ENCODE data around the gene SEC61B.

SEC61B gene

DNA sequence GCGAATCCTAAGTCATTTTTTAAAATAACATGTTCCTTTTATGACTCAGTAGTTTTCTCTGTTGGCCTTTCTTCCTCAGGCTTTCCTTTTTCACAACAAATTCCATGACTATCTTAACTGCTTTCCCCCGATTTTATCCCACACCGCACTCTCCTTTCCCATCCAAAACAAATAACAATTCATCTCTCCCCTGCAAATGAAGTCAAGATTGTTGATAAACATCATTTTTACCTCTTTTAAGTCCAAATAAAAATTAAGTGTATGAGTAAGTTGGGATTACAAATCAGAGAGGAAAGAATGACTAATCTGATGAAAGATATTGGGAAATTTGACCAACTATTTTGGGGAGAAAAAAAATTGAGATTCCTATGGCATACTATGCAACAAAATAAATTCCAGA lies 47.3 kb downstream of the SEC61B start:
- peak; percentile 66 to 72 for DNase-seq (ENCODE audit: low read depth in 2 of 2)

DNA sequence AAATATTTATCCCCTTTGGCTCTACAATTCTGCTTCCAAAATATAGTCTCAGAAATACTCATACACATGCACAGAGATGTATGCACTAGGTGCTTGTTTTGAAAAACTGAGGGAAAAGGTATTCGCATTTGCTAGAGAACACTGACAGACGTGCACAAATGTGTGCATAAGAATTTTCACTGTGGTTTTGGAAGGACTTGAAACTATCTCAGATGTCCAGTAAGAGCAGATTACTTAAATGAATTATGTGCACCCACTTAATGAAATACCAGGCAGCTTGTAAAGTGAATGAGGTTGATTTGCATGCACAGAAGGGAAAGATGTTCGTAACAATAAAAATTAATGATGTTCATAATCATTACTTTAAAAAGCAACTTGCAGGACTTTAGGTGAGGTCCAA lies 48.4 kb downstream of the SEC61B start:
- DNase-seq (ENCODE audit: low read depth in 2 of 2): no peak

DNA sequence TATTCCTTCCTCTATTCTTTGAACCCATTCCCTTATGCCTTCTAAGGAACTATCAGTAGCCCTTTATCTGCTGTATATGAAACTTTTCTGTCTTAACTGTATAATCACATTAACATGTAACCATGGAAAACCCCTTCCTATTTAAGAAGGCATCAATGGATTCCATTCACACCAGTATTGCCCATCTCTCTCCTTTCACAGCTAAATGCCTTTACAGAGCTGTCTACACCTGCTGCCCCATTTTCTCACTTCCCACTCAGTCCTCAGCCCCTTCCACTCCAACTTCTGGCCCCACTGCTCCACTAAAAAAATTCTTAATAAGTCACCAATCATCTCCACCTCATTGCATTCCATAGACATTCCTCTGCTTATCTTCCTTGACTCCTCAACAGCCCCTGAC lies 50.8 kb downstream of the SEC61B start:
- no peak for DNase-seq (ENCODE audit: low read depth in 2 of 2)

DNA sequence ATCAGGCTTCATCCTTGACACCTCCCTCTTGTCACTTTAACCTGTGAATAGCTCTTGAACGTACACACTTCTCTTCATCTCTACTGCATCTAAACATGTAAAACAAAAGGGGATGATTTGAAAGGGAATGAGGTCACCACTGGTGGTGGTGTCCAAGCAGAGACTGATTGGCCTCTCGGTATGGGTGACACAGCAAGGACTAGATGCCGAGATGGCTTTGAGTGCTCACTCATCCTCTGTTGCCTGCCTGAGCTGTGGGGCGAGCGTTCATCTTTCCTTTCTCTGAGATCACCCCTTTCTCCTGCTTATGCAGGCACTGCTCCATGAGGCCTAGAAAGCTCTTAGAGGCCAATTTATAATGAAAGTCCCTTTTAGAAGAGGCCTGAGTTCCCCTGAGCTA lies 51.9 kb downstream of the SEC61B start:
- no peak for DNase-seq (ENCODE audit: low read depth in 2 of 2)

DNA sequence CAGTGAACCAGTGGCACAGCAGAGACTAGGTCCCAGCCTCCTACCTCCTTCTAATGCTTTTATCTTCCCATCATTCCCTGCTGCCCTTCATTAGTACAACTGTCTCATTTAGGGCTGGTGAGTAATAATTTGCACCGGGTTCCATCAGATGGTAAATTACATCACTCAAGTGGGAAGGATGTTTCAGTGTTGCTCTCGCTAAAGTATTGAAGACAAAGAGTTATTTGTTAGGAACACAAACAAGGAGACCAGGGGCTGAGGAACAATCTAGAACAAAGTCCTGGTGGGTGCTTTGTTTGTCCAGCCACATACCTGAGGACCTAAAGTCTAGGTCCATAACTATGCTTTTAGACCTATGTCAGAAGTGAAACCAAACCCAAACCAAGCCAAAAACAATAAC lies 52.4 kb downstream of the SEC61B start:
- no peak for DNase-seq (ENCODE audit: low read depth in 2 of 2)

All from fibroblast of skin of left quadriceps (primary cell).